Large intestine (tissue), 3 donors: Measurements from ENCODE around the gene PDE3A. TPM values are rescaled to one million over a fixed set of nuclear protein-coding genes. Genes with fewer than 3 reads are reported as not detected.

Experiments
- DNase-seq, 2 donors: peaks; one replicate each; pipeline versions ENCODE4 v3.0.0 to v3.0.0-alpha.2; 2013
- H3K27ac ChIP-seq: one replicate; pipeline ENCODE4 v1.5.1; 2013; ENCODE audit warnings: low read length
- H3K27me3 ChIP-seq: 2 replicates; pipeline ENCODE4 v1.6.1; 2013; ENCODE audit warnings: low read length; ENCODE audit not compliant: control insufficient read depth, insufficient read depth
- H3K36me3 ChIP-seq: 2 replicates; pipeline ENCODE4 v1.6.1; 2013; ENCODE audit warnings: low read length; ENCODE audit not compliant: control insufficient read depth, insufficient read depth
- H3K4me1 ChIP-seq: one replicate; pipeline ENCODE4 v1.6.1; 2013; ENCODE audit warnings: low read length; ENCODE audit not compliant: control insufficient read depth, insufficient read depth
- H3K4me3 ChIP-seq: one replicate; pipeline ENCODE4 v1.5.1; 2013; ENCODE audit warnings: low read length
- H3K9me3 ChIP-seq: one replicate; pipeline ENCODE4 v1.6.1; 2013; ENCODE audit warnings: mild to moderate bottlenecking, low read depth, low read length, moderate library complexity; ENCODE audit not compliant: control insufficient read depth
- WGBS: methylation state at CpG from one replicate; pipeline ENCODE4 v1.1.5; 2013; ENCODE audit warnings: low lambda C conversion rate; ENCODE audit not compliant: insufficient coverage; 5-methylcytosine and 5-hydroxymethylcytosine counted together
- polyA plus RNA-seq: library from polyadenylated mRNA; unstranded; fragments of 120-200 nt; gene quantifications from one replicate; pipeline ENCODE4 v1.2.1, GENCODE V29; 2013

PDE3A gene
- polyA plus RNA-seq, 1 donor, result 62.0 TPM

- no peak for DNase-seq
- no peak overlapping the region for H3K4me3 ChIP-seq
- H3K36me3 ChIP-seq, result peaks cover 19% of the 10 kb centered on the region
- no peak overlapping the region for H3K27ac ChIP-seq
- H3K27me3 ChIP-seq, result no peaks in the 10 kb centered on the region
- H3K9me3 ChIP-seq, result no peaks in the 10 kb centered on the region
- H3K4me1 ChIP-seq, result no peaks in the 10 kb centered on the region
- no CpG with 5 or more reads among the region's 6 CpGs for WGBS
These were observed 247.8 kb downstream of the PDE3A start for GRCh38 chr12:20616093-20616492.

- H3K4me3 ChIP-seq, result no peak overlapping the region
- no peak overlapping the region for H3K27ac ChIP-seq
- no peaks in the 10 kb centered on the region for H3K9me3 ChIP-seq
- peaks cover 31% of the 10 kb centered on the region for H3K36me3 ChIP-seq
- H3K4me1 ChIP-seq, result no peaks in the 10 kb centered on the region
- H3K27me3 ChIP-seq, result no peaks in the 10 kb centered on the region
- no peak for DNase-seq
- WGBS, result 92% methylated on average over 2 of the region's 2 CpGs
These were observed 251.9 kb downstream of the PDE3A start for GRCh38 chr12:20620261-20620660.

GRCh38 chr12:20624718-20625117 lies 256.4 kb downstream of the PDE3A start:
- H3K9me3 ChIP-seq, result no peaks in the 10 kb centered on the region
- peak in 1 of 2 donors; percentile 34 for DNase-seq
- H3K36me3 ChIP-seq, result peaks cover 20% of the 10 kb centered on the region
- H3K4me3 ChIP-seq, result no peak overlapping the region
- peaks cover 32% of the 10 kb centered on the region for H3K4me1 ChIP-seq
- 81% methylated on average over 5 of the region's 5 CpGs for WGBS
- no peaks in the 10 kb centered on the region for H3K27me3 ChIP-seq
- no peak overlapping the region for H3K27ac ChIP-seq

- H3K27ac ChIP-seq, result no peak overlapping the region
- no peak overlapping the region for H3K4me3 ChIP-seq
- no peaks in the 10 kb centered on the region for H3K9me3 ChIP-seq
- peaks cover 40% of the 10 kb centered on the region for H3K4me1 ChIP-seq
- H3K36me3 ChIP-seq, result peaks cover 20% of the 10 kb centered on the region
- 83% methylated on average over 2 of the region's 2 CpGs for WGBS
- no peak for DNase-seq
- no peaks in the 10 kb centered on the region for H3K27me3 ChIP-seq
These were observed 257.2 kb downstream of the PDE3A start for GRCh38 chr12:20625531-20625930.

- Histone ChIP-seq H3K4me1 (peaks cover 41% of the 10 kb centered on the region), H3K4me3 (no peak overlapping the region), H3K27me3 (no peaks in the 10 kb centered on the region), H3K9me3 (no peaks in the 10 kb centered on the region), H3K27ac (peak overlapping the region; percentile 59), H3K36me3 (peaks cover 17% of the 10 kb centered on the region)
- 20% methylated on average over 1 of the region's 1 CpG for WGBS
- peak; percentile 44 to 76 for DNase-seq
These were observed 258.8 kb downstream of the PDE3A start for GRCh38 chr12:20627001-20627588.

- H3K27ac ChIP-seq, result peak overlapping the region; percentile 59
- peak in 1 of 2 donors; percentile 11 for DNase-seq
- H3K36me3 ChIP-seq, result peaks cover 12% of the 10 kb centered on the region
- WGBS, result 86% methylated on average over 8 of the region's 9 CpGs
- peaks cover 41% of the 10 kb centered on the region for H3K4me1 ChIP-seq
- H3K27me3 ChIP-seq, result no peaks in the 10 kb centered on the region
- no peak overlapping the region for H3K4me3 ChIP-seq
- H3K9me3 ChIP-seq, result no peaks in the 10 kb centered on the region
These were observed 260.0 kb downstream of the PDE3A start for GRCh38 chr12:20628226-20628787.

- H3K27ac ChIP-seq, result peak overlapping the region; percentile 59
- DNase-seq, result peak in 1 of 2 donors; percentile 24
- no peak overlapping the region for H3K4me3 ChIP-seq
- H3K36me3 ChIP-seq, result peaks cover 14% of the 10 kb centered on the region
- H3K4me1 ChIP-seq, result peaks cover 41% of the 10 kb centered on the region
- H3K9me3 ChIP-seq, result no peaks in the 10 kb centered on the region
- 17% methylated on average over 4 of the region's 4 CpGs for WGBS
- no peaks in the 10 kb centered on the region for H3K27me3 ChIP-seq
These were observed 260.7 kb downstream of the PDE3A start for GRCh38 chr12:20628999-20629398.

- peak; percentile 58 to 79 for DNase-seq
- Histone ChIP-seq H3K4me3 (no peak overlapping the region), H3K4me1 (peaks cover 41% of the 10 kb centered on the region), H3K27me3 (no peaks in the 10 kb centered on the region), H3K27ac (peak overlapping the region; percentile 59), H3K9me3 (no peaks in the 10 kb centered on the region), H3K36me3 (peaks cover 15% of the 10 kb centered on the region)
- 46% methylated on average over 3 of the region's 6 CpGs for WGBS
These were observed 261.2 kb downstream of the PDE3A start for GRCh38 chr12:20629414-20630156.

- H3K9me3 ChIP-seq, result no peaks in the 10 kb centered on the region
- H3K27ac ChIP-seq, result no peak overlapping the region
- H3K4me3 ChIP-seq, result no peak overlapping the region
- DNase-seq, result no peak
- WGBS, result no CpG with 5 or more reads among the region's 1 CpG
- H3K4me1 ChIP-seq, result peaks cover 35% of the 10 kb centered on the region
- peaks cover 28% of the 10 kb centered on the region for H3K36me3 ChIP-seq
- no peaks in the 10 kb centered on the region for H3K27me3 ChIP-seq
These were observed 263.4 kb downstream of the PDE3A start for GRCh38 chr12:20631711-20632110.

GRCh38 chr12:20641106-20641505 lies 272.8 kb downstream of the PDE3A start:
- H3K27me3 ChIP-seq, result no peaks in the 10 kb centered on the region
- H3K4me3 ChIP-seq, result no peak overlapping the region
- DNase-seq, result no peak
- H3K4me1 ChIP-seq, result no peaks in the 10 kb centered on the region
- H3K36me3 ChIP-seq, result peaks cover 37% of the 10 kb centered on the region
- no peak overlapping the region for H3K27ac ChIP-seq
- WGBS, result 94% methylated on average over 2 of the region's 3 CpGs
- H3K9me3 ChIP-seq, result no peaks in the 10 kb centered on the region
